Activated naive CD8-positive, alpha-beta T cell treated with anti-CD3 and anti-CD28 coated beads, Interleukin-2, amount 50 U/mL, for 24 hours (primary cell): ENCODE measurements around the gene KCNQ1.

ENCODE experiments used
- ATAC-seq: fragments of 150-1000 bp; cut with Tn5 transposase; one replicate; pipeline ENCODE4 v1.10.0; 2021
- DNase-seq: peaks from one replicate; pipeline ENCODE4 v3.0.0; 2021
- H3K27ac Mint-ChIP-seq: one replicate; pipeline ENCODE4 v1.8.0; 2021; ENCODE audit warnings: mild to moderate bottlenecking, mixed read lengths
- H3K27me3 Mint-ChIP-seq: one replicate; pipeline ENCODE4 v1.8.0; 2021; ENCODE audit warnings: mixed read lengths
- H3K36me3 Mint-ChIP-seq: one replicate; pipeline ENCODE4 v1.8.0; 2021; ENCODE audit warnings: low read depth, mixed read lengths
- H3K4me1 Mint-ChIP-seq: one replicate; pipeline ENCODE4 v1.8.0; 2021; ENCODE audit warnings: mixed read lengths
- H3K4me3 Mint-ChIP-seq: one replicate; pipeline ENCODE4 v1.8.0; 2021; ENCODE audit warnings: mild to moderate bottlenecking, moderate library complexity, mixed read lengths
- H3K9me3 Mint-ChIP-seq: one replicate; pipeline ENCODE4 v1.8.0; 2021; ENCODE audit warnings: mixed read lengths

KCNQ1 gene

GRCh38 chr11:2439820-2440219, 5.0 kb upstream of the KCNQ1 start:
- H3K4me1 Mint-ChIP-seq: peaks cover 12% of the 10 kb centered on the region

GRCh38 chr11:2440646-2441045, 4.2 kb upstream of the KCNQ1 start:
- Mint-ChIP-seq H3K4me1 (peaks cover 17% of the 10 kb centered on the region), H3K27me3 (peaks cover 4% of the 10 kb centered on the region), H3K27ac (no peak overlapping the region), H3K4me3 (no peak overlapping the region), H3K9me3 (no peaks in the 10 kb centered on the region), H3K36me3 (no peaks in the 10 kb centered on the region)
- no peak for DNase-seq
- no peak for ATAC-seq

More at GRCh38 chr11:2439820-2440219, 5.0 kb upstream of the KCNQ1 start:
- Mint-ChIP-seq H3K36me3 (no peaks in the 10 kb centered on the region), H3K9me3 (no peaks in the 10 kb centered on the region), H3K4me3 (no peak overlapping the region), H3K27ac (no peak overlapping the region), H3K27me3 (peaks cover 4% of the 10 kb centered on the region)
- no peak for ATAC-seq
- DNase-seq: no peak

GRCh38 chr11:2441171-2441570, 3.6 kb upstream of the KCNQ1 start:
- H3K27me3 Mint-ChIP-seq: peaks cover 4% of the 10 kb centered on the region
- H3K4me3 Mint-ChIP-seq: no peak overlapping the region
- no peak overlapping the region for H3K27ac Mint-ChIP-seq
- no peaks in the 10 kb centered on the region for H3K9me3 Mint-ChIP-seq
- DNase-seq (no peak), ATAC-seq (no peak)
- no peaks in the 10 kb centered on the region for H3K36me3 Mint-ChIP-seq
- peaks cover 20% of the 10 kb centered on the region for H3K4me1 Mint-ChIP-seq

GRCh38 chr11:2442589-2442988, 2.2 kb upstream of the KCNQ1 start:
- Mint-ChIP-seq H3K27me3 (peaks cover 4% of the 10 kb centered on the region), H3K4me1 (peaks cover 27% of the 10 kb centered on the region), H3K9me3 (no peaks in the 10 kb centered on the region), H3K4me3 (no peak overlapping the region), H3K27ac (no peak overlapping the region), H3K36me3 (no peaks in the 10 kb centered on the region)
- DNase-seq: no peak
- no peak for ATAC-seq

- peaks cover 30% of the 10 kb centered on the region for H3K4me1 Mint-ChIP-seq
- ATAC-seq (no peak), DNase-seq (no peak)
- no peaks in the 10 kb centered on the region for H3K9me3 Mint-ChIP-seq
- H3K27me3 Mint-ChIP-seq: peaks cover 4% of the 10 kb centered on the region
- H3K36me3 Mint-ChIP-seq: no peaks in the 10 kb centered on the region
- no peak overlapping the region for H3K27ac Mint-ChIP-seq
- H3K4me3 Mint-ChIP-seq: no peak overlapping the region
Measured at GRCh38 chr11:2443406-2443805, 1.4 kb upstream of the KCNQ1 start.

GRCh38 chr11:2443881-2444820, 657 bp upstream of the KCNQ1 start, which contains the start of gene TRPM5:
TRPM5 (minus strand) TSS chr11:2444514; CDS start chr11:2423036, 21,478 bp downstream.
- H3K36me3 Mint-ChIP-seq: no peaks in the 10 kb centered on the region
- H3K4me1 Mint-ChIP-seq: peaks cover 30% of the 10 kb centered on the region
- peak within 1 kb of the TSS; percentile 82 for H3K4me3 Mint-ChIP-seq
- peaks cover 4% of the 10 kb centered on the region for H3K27me3 Mint-ChIP-seq
- H3K9me3 Mint-ChIP-seq: no peaks in the 10 kb centered on the region
- H3K27ac Mint-ChIP-seq: peak within 1 kb of the TSS; percentile 49
- ATAC-seq (peak; percentile 3), DNase-seq (peak; percentile 75)

GRCh38 chr11:2445746-2446551, 1.1 kb downstream of the KCNQ1 start:
- H3K27ac Mint-ChIP-seq: no peak overlapping the region
- H3K4me3 Mint-ChIP-seq: peak overlapping the region; percentile 82
- ATAC-seq: no peak
- no peaks in the 10 kb centered on the region for H3K36me3 Mint-ChIP-seq
- no peak for DNase-seq
- peaks cover 30% of the 10 kb centered on the region for H3K4me1 Mint-ChIP-seq
- H3K27me3 Mint-ChIP-seq: peaks cover 4% of the 10 kb centered on the region
- no peaks in the 10 kb centered on the region for H3K9me3 Mint-ChIP-seq

- Mint-ChIP-seq H3K4me1 (peaks cover 30% of the 10 kb centered on the region), H3K27me3 (peaks cover 4% of the 10 kb centered on the region), H3K27ac (no peak overlapping the region), H3K4me3 (peak overlapping the region; percentile 82), H3K36me3 (no peaks in the 10 kb centered on the region), H3K9me3 (no peaks in the 10 kb centered on the region)
- no peak for ATAC-seq
- peak; percentile 24 for DNase-seq
Measured at GRCh38 chr11:2446590-2447252, 1.9 kb downstream of the KCNQ1 start.

- peak overlapping the region; percentile 82 for H3K4me3 Mint-ChIP-seq
- H3K9me3 Mint-ChIP-seq: no peaks in the 10 kb centered on the region
- H3K4me1 Mint-ChIP-seq: peaks cover 30% of the 10 kb centered on the region
- ATAC-seq (no peak), DNase-seq (no peak)
- no peaks in the 10 kb centered on the region for H3K36me3 Mint-ChIP-seq
- H3K27ac Mint-ChIP-seq: no peak overlapping the region
- H3K27me3 Mint-ChIP-seq: peaks cover 4% of the 10 kb centered on the region
Measured at GRCh38 chr11:2447253-2447950, 2.6 kb downstream of the KCNQ1 start.

GRCh38 chr11:2447951-2448650, 3.3 kb downstream of the KCNQ1 start:
- peaks cover 4% of the 10 kb centered on the region for H3K27me3 Mint-ChIP-seq
- peaks cover 23% of the 10 kb centered on the region for H3K4me1 Mint-ChIP-seq
- no peaks in the 10 kb centered on the region for H3K9me3 Mint-ChIP-seq
- H3K4me3 Mint-ChIP-seq: no peak overlapping the region
- peaks cover 4% of the 10 kb centered on the region for H3K36me3 Mint-ChIP-seq
- DNase-seq: no peak
- ATAC-seq: no peak
- H3K27ac Mint-ChIP-seq: no peak overlapping the region

- Mint-ChIP-seq H3K27me3 (no peaks in the 10 kb centered on the region), H3K36me3 (peaks cover 4% of the 10 kb centered on the region), H3K9me3 (no peaks in the 10 kb centered on the region), H3K4me3 (no peak overlapping the region), H3K27ac (no peak overlapping the region), H3K4me1 (peaks cover 18% of the 10 kb centered on the region)
- ATAC-seq (no peak), DNase-seq (no peak)
Measured at GRCh38 chr11:2448661-2449547, 4.1 kb downstream of the KCNQ1 start.

- Mint-ChIP-seq H3K27me3 (no peaks in the 10 kb centered on the region), H3K27ac (no peak overlapping the region), H3K36me3 (peaks cover 4% of the 10 kb centered on the region), H3K4me1 (peaks cover 18% of the 10 kb centered on the region), H3K4me3 (no peak overlapping the region), H3K9me3 (no peaks in the 10 kb centered on the region)
- DNase-seq (no peak), ATAC-seq (no peak)
Measured at GRCh38 chr11:2449548-2450320, 4.9 kb downstream of the KCNQ1 start.
